Fibroblast of pulmonary artery (primary cell): ENCODE measurements around the gene MROH8.

Experiments used
- DNase-seq: peaks from one replicate; pipeline ENCODE4 v3.0.0-alpha.2; 2010; ENCODE audit warnings: low read depth
- H3K4me3 ChIP-seq: replicated peaks from 2 replicates; pipeline ENCODE4 v1.5.1; 2011; ENCODE audit warnings: low read depth, mild to moderate bottlenecking, control low read depth, low read length, moderate library complexity
- CTCF ChIP-seq: IDR thresholded peaks from 2 replicates; pipeline ENCODE4 v1.5.1; 2011; ENCODE audit warnings: mild to moderate bottlenecking, control low read depth, low read length, inconsistent platforms; ENCODE audit errors: missing control alignments

The MROH8 gene

DNA sequence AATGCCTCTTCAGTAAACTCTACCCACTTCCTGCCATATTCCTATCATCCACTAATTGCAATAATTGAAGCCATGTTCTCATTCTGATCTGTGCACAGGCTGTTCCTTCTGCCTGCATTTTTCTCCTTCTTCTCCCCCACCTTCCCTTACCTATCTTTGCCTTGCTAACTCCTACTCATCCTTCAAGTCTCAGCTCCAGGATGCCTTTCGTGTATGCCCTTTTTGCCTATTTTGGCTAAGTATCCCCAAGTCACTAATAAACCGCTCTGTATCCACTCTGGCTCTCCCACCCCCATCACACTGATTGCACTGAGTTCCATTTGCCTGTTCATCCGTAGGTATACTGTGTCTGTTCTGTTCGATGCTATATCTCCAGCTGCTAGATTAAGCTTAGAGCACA, 6.5 kb downstream of the MROH8 start:
- no peak for DNase-seq
- no peak for TF ChIP-seq CTCF
- no peak overlapping the region for H3K4me3 ChIP-seq

DNA sequence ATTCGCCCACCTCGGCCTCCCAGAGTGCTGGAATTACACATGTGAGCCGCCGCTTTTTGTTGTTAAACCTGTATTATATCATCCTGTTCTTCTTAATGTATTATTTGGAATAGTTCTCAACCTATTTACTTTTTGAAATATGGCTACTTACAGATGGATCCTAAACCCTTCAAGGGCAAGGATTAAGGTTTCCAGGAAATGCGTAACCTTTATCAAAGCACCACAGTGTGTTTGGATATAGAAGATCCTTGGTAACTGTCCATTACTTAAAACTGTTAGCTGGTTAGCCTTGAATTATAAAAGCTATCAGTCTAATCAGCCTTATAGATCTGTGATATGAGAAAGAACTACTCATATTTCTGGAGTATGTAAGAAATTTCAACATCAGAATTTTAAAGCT, 12.5 kb downstream of the MROH8 start:
- no peak for DNase-seq
- no peak overlapping the region for H3K4me3 ChIP-seq
- TF ChIP-seq CTCF, result no peak

GRCh38 chr20:37165031-37165430, 14.3 kb downstream of the MROH8 start:
- no peak for TF ChIP-seq CTCF
- H3K4me3 ChIP-seq, result no peak overlapping the region
- no peak for DNase-seq

DNA sequence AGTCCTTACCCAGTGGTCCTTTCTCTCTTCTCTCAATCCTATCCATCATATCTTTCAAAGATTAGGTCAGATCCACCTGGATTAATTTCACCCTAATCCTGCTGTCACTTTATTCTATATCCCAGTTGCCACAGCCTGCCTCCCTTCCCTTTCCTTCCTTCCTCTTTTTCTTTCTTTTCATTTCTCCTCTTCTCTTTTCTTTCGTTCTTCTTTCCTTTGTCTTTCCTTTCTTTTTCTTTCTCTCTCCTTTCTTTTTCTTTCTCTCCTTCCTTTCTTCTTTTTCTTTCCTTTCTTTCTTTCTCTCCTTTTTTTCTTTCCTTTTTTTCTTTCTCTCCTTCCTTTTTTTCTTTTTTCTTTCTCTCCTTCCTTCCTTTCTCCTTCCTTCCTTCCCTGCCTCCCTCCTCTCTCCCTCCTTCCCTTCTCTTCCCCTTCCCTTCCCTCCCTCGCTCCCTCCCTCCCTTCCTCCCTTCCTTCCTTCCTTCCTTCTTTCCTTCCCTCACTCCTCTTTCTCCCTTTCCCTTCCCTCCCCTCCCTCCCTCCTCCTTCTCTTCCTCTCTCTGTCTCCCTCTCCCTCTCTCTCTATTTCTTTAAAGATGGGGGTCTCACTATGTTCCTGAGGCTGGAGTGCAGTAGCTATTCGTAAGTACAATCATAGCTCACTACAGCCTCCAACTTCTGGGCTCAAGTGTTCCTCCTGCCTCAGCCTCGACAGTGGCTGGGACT, 15.4 kb downstream of the MROH8 start:
- no peak for TF ChIP-seq CTCF
- no peak overlapping the region for H3K4me3 ChIP-seq
- no peak for DNase-seq

DNA sequence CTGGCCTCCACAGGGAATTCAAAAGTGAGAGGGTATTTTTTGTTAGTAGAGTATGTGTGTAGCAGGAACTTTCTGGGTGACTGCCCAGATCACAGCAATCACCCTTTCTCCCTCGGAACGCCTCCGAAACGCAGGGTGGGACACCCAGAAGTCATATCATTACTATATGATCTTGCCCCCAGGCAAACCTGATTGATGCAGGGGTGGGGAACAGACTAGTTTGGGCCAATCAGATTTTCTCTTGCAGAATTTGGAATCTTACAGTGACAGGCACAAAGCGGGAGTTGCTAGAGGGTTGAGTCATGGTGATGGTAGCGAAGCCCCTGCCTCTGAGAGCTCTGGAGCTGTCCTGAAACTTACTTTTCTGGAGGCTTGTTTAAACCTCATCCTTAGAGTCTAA, 16.7 kb downstream of the MROH8 start:
- no peak for TF ChIP-seq CTCF
- H3K4me3 ChIP-seq, result no peak overlapping the region
- DNase-seq, result no peak

GRCh38 chr20:37161830-37162549, 17.4 kb downstream of the MROH8 start:
- H3K4me3 ChIP-seq, result no peak overlapping the region
- DNase-seq, result no peak
- no peak for TF ChIP-seq CTCF
